Measurements from ENCODE around the gene OBI1.

OBI1 gene

GRCh38 chr13:78638216-78638615 is 20.7 kb downstream of the OBI1 start:
- DNase-seq = no peak

GRCh38 chr13:78636495-78636894 is 22.5 kb downstream of the OBI1 start:
- DNase-seq = no peak

- no peak for DNase-seq
Measured at GRCh38 chr13:78632996-78633395, 26.0 kb downstream of the OBI1 start.

GRCh38 chr13:78631077-78631476 is 27.9 kb downstream of the OBI1 start:
- DNase-seq = no peak

- no peak for DNase-seq
Measured at GRCh38 chr13:78630511-78630910, 28.4 kb downstream of the OBI1 start.

- no peak for DNase-seq
Measured at GRCh38 chr13:78625384-78625783, 33.6 kb downstream of the OBI1 start.

- DNase-seq = no peak
Measured at GRCh38 chr13:78623132-78623531, 35.8 kb downstream of the OBI1 start.

GRCh38 chr13:78620936-78621470 is 38.0 kb downstream of the OBI1 start:
- no peak for DNase-seq

GRCh38 chr13:78618411-78618810 is 40.5 kb downstream of the OBI1 start:
- no peak for DNase-seq

GRCh38 chr13:78611040-78611439 is 47.9 kb downstream of the OBI1 start:
- no peak for DNase-seq

- no peak for DNase-seq
Measured at GRCh38 chr13:78610381-78610883, 48.5 kb downstream of the OBI1 start.

GRCh38 chr13:78609464-78610205 is 49.3 kb downstream of the OBI1 start:
- no peak for DNase-seq

- DNase-seq = no peak
Measured at GRCh38 chr13:78608688-78609463, 50.1 kb downstream of the OBI1 start.

GRCh38 chr13:78608252-78608687 is 50.7 kb downstream of the OBI1 start:
- no peak for DNase-seq

GRCh38 chr13:78607409-78608251 is 51.3 kb downstream of the OBI1 start:
- no peak for DNase-seq

GRCh38 chr13:78606471-78607408 is 52.2 kb downstream of the OBI1 start:
- peak; percentile 56 for DNase-seq

- DNase-seq = no peak
Measured at GRCh38 chr13:78604782-78605611, 54.0 kb downstream of the OBI1 start.

GRCh38 chr13:78603240-78603957 is 55.6 kb downstream of the OBI1 start, which contains the start of gene POU4F1:
Gene POU4F1, minus strand, starts transcription at chr13:78603552. Its CDS starts 226 bp downstream, at chr13:78603326.
- DNase-seq = peak; percentile 32

- DNase-seq = no peak
Measured at GRCh38 chr13:78602561-78603239, 56.3 kb downstream of the OBI1 start.

All from DMS 273 treated with DMSO at 0.1 percent for 48 hours (cell line).